SH-SY5Y (cell line): ENCODE measurements around the gene SEC61B.

Source experiments
- GATA2 ChIP-seq: IDR thresholded peaks from 2 replicates; pipeline ENCODE4 v1.6.1; 2011; ENCODE audit warnings: mild to moderate bottlenecking, low read depth, low read length
- GATA3 ChIP-seq: IDR thresholded peaks from 2 replicates; pipeline ENCODE4 v1.6.1; 2011; ENCODE audit warnings: low read depth, mild to moderate bottlenecking, low read length, moderate library complexity

DNA sequence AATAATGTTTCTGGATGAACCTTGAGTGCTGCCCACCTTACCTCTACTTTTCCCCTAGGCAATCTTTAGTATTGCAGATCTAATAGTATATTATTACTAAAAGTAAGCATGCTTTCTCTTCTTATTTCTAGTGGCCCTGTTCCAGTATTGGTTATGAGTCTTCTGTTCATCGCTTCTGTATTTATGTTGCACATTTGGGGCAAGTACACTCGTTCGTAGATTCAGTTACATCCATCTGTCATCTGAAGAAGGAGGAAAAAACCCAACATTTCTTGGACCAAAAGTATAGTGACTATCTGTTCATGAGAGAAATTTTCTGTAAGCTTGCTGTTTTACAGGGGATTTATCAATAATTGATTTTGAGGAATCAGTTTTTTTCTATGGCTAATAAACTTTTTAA lies 8.1 kb downstream of the SEC61B start:
- TF ChIP-seq GATA2, result no peak
- no peak for TF ChIP-seq GATA3
